ENCODE measurements around the gene OSBPL2.

OSBPL2 gene

GRCh38 chr20:62311832-62312661, 73.7 kb downstream of the OSBPL2 start:
- Histone ChIP-seq H3K9me3 (ENCODE audit: control insufficient read depth, low read length) (no peaks in the 10 kb centered on the region), H3K4me3 (ENCODE audit: insufficient read depth, low read depth, low read length) (no peak overlapping the region), H3K4me1 (ENCODE audit: control insufficient read depth, insufficient read depth, low read length) (no peaks in the 10 kb centered on the region), H3K27me3 (ENCODE audit: control insufficient read depth, insufficient read depth, low read length, poor library complexity, severe bottlenecking) (no peaks in the 10 kb centered on the region), H3K36me3 (ENCODE audit: control insufficient read depth, insufficient read depth, low read length) (peaks cover 28% of the 10 kb centered on the region), H3K27ac (ENCODE audit: insufficient read depth, low read depth, low read length, poor library complexity, severe bottlenecking) (no peak overlapping the region)
- 95% methylated on average over 60 of the region's 60 CpGs for WGBS, 2 experiments

DNA sequence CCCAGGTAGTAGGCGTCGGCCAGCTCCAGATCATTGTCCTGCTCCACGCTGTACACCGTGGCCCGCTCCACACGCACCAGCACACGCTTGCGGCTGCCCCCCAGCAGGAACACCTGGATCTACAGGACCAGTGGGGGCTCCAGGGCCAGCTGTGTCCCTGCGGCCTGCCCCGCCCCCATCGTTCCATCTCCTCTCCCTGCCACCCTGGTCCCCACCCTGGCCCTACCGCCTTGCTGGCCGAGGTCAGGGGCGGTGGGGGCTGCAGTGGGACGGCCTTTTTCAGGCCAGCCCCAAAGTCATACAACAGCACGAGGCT, 74.3 kb downstream of the OSBPL2 start:
- H3K36me3 ChIP-seq (ENCODE audit: control insufficient read depth, insufficient read depth, low read length): peaks cover 29% of the 10 kb centered on the region
- 94 to 97% methylated on average over 16 of the region's 16 CpGs for WGBS, 2 experiments

GRCh38 chr20:62313021-62313420, 74.7 kb downstream of the OSBPL2 start:
- Histone ChIP-seq H3K36me3 (ENCODE audit: control insufficient read depth, insufficient read depth, low read length) (peaks cover 29% of the 10 kb centered on the region), H3K9me3 (ENCODE audit: control insufficient read depth, low read length) (no peaks in the 10 kb centered on the region), H3K27ac (ENCODE audit: insufficient read depth, low read depth, low read length, poor library complexity, severe bottlenecking) (no peak overlapping the region), H3K27me3 (ENCODE audit: control insufficient read depth, insufficient read depth, low read length, poor library complexity, severe bottlenecking) (no peaks in the 10 kb centered on the region), H3K4me1 (ENCODE audit: control insufficient read depth, insufficient read depth, low read length) (no peaks in the 10 kb centered on the region), H3K4me3 (ENCODE audit: insufficient read depth, low read depth, low read length) (no peak overlapping the region)
- WGBS, 2 experiments: 97 to 99% methylated on average over 26 of the region's 26 CpGs

More for the DNA sequence above, 74.3 kb downstream of the OSBPL2 start:
- Histone ChIP-seq H3K4me1 (ENCODE audit: control insufficient read depth, insufficient read depth, low read length) (no peaks in the 10 kb centered on the region), H3K4me3 (ENCODE audit: insufficient read depth, low read depth, low read length) (no peak overlapping the region), H3K27me3 (ENCODE audit: control insufficient read depth, insufficient read depth, low read length, poor library complexity, severe bottlenecking) (no peaks in the 10 kb centered on the region), H3K9me3 (ENCODE audit: control insufficient read depth, low read length) (no peaks in the 10 kb centered on the region), H3K27ac (ENCODE audit: insufficient read depth, low read depth, low read length, poor library complexity, severe bottlenecking) (no peak overlapping the region)

GRCh38 chr20:62313460-62314338, 75.4 kb downstream of the OSBPL2 start:
- no peak overlapping the region for H3K4me3 ChIP-seq (ENCODE audit: insufficient read depth, low read depth, low read length)
- no peaks in the 10 kb centered on the region for H3K9me3 ChIP-seq (ENCODE audit: control insufficient read depth, low read length)
- no peaks in the 10 kb centered on the region for H3K27me3 ChIP-seq (ENCODE audit: control insufficient read depth, insufficient read depth, low read length, poor library complexity, severe bottlenecking)
- no peaks in the 10 kb centered on the region for H3K4me1 ChIP-seq (ENCODE audit: control insufficient read depth, insufficient read depth, low read length)
- no peak overlapping the region for H3K27ac ChIP-seq (ENCODE audit: insufficient read depth, low read depth, low read length, poor library complexity, severe bottlenecking)
- 95 to 96% methylated on average over 55 of the region's 55 CpGs for WGBS, 2 experiments
- H3K36me3 ChIP-seq (ENCODE audit: control insufficient read depth, insufficient read depth, low read length): peaks cover 27% of the 10 kb centered on the region

- H3K36me3 ChIP-seq (ENCODE audit: control insufficient read depth, insufficient read depth, low read length): peaks cover 28% of the 10 kb centered on the region
- no peaks in the 10 kb centered on the region for H3K9me3 ChIP-seq (ENCODE audit: control insufficient read depth, low read length)
- no peaks in the 10 kb centered on the region for H3K4me1 ChIP-seq (ENCODE audit: control insufficient read depth, insufficient read depth, low read length)
- H3K27me3 ChIP-seq (ENCODE audit: control insufficient read depth, insufficient read depth, low read length, poor library complexity, severe bottlenecking): no peaks in the 10 kb centered on the region
- no peak overlapping the region for H3K27ac ChIP-seq (ENCODE audit: insufficient read depth, low read depth, low read length, poor library complexity, severe bottlenecking)
- 94 to 96% methylated on average over 12 of the region's 12 CpGs for WGBS, 2 experiments
- H3K4me3 ChIP-seq (ENCODE audit: insufficient read depth, low read depth, low read length): no peak overlapping the region
Observed at GRCh38 chr20:62314339-62314638, 76.0 kb downstream of the OSBPL2 start.

GRCh38 chr20:62314711-62315302, 76.5 kb downstream of the OSBPL2 start:
- no peak overlapping the region for H3K27ac ChIP-seq (ENCODE audit: insufficient read depth, low read depth, low read length, poor library complexity, severe bottlenecking)
- peaks cover 28% of the 10 kb centered on the region for H3K36me3 ChIP-seq (ENCODE audit: control insufficient read depth, insufficient read depth, low read length)
- 96 to 97% methylated on average over 25 of the region's 25 CpGs for WGBS, 2 experiments
- H3K27me3 ChIP-seq (ENCODE audit: control insufficient read depth, insufficient read depth, low read length, poor library complexity, severe bottlenecking): no peaks in the 10 kb centered on the region
- H3K9me3 ChIP-seq (ENCODE audit: control insufficient read depth, low read length): no peaks in the 10 kb centered on the region
- H3K4me1 ChIP-seq (ENCODE audit: control insufficient read depth, insufficient read depth, low read length): no peaks in the 10 kb centered on the region
- no peak overlapping the region for H3K4me3 ChIP-seq (ENCODE audit: insufficient read depth, low read depth, low read length)

DNA sequence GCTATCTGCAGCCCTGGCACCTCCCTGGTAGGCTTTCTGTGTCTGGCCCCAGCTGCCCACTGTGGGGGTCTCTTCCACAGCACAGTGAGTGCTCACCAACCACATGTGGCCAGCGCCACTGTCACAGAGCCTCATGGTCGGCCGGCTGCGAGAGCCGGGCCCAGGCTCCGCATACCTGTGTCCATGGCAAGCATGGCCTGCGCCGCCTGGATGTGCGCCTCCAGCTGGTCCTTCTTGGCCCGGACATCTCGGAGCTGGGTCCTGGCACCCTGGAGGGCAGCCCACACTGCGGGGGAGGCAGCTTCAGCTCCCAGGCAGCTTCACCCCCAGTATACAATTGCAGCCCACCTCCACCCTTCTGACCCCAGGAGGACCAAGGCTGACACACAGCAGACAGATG, 77.5 kb downstream of the OSBPL2 start:
- H3K4me1 ChIP-seq (ENCODE audit: control insufficient read depth, insufficient read depth, low read length): no peaks in the 10 kb centered on the region
- H3K27me3 ChIP-seq (ENCODE audit: control insufficient read depth, insufficient read depth, low read length, poor library complexity, severe bottlenecking): no peaks in the 10 kb centered on the region
- H3K9me3 ChIP-seq (ENCODE audit: control insufficient read depth, low read length): no peaks in the 10 kb centered on the region
- no peak overlapping the region for H3K4me3 ChIP-seq (ENCODE audit: insufficient read depth, low read depth, low read length)
- no peak overlapping the region for H3K27ac ChIP-seq (ENCODE audit: insufficient read depth, low read depth, low read length, poor library complexity, severe bottlenecking)
- peaks cover 28% of the 10 kb centered on the region for H3K36me3 ChIP-seq (ENCODE audit: control insufficient read depth, insufficient read depth, low read length)
- 95% methylated on average over 12 of the region's 12 CpGs for WGBS, 2 experiments

- H3K27ac ChIP-seq (ENCODE audit: insufficient read depth, low read depth, low read length, poor library complexity, severe bottlenecking): no peak overlapping the region
- peaks cover 28% of the 10 kb centered on the region for H3K36me3 ChIP-seq (ENCODE audit: control insufficient read depth, insufficient read depth, low read length)
- no peaks in the 10 kb centered on the region for H3K27me3 ChIP-seq (ENCODE audit: control insufficient read depth, insufficient read depth, low read length, poor library complexity, severe bottlenecking)
- no peaks in the 10 kb centered on the region for H3K9me3 ChIP-seq (ENCODE audit: control insufficient read depth, low read length)
- WGBS, 2 experiments: 95% methylated on average over 40 of the region's 40 CpGs
- no peaks in the 10 kb centered on the region for H3K4me1 ChIP-seq (ENCODE audit: control insufficient read depth, insufficient read depth, low read length)
- H3K4me3 ChIP-seq (ENCODE audit: insufficient read depth, low read depth, low read length): no peak overlapping the region
Observed at GRCh38 chr20:62316331-62317166, 78.2 kb downstream of the OSBPL2 start.

- Histone ChIP-seq H3K4me3 (ENCODE audit: insufficient read depth, low read depth, low read length) (no peak overlapping the region), H3K27me3 (ENCODE audit: control insufficient read depth, insufficient read depth, low read length, poor library complexity, severe bottlenecking) (no peaks in the 10 kb centered on the region), H3K36me3 (ENCODE audit: control insufficient read depth, insufficient read depth, low read length) (peaks cover 30% of the 10 kb centered on the region), H3K4me1 (ENCODE audit: control insufficient read depth, insufficient read depth, low read length) (no peaks in the 10 kb centered on the region), H3K9me3 (ENCODE audit: control insufficient read depth, low read length) (no peaks in the 10 kb centered on the region), H3K27ac (ENCODE audit: insufficient read depth, low read depth, low read length, poor library complexity, severe bottlenecking) (no peak overlapping the region)
- 88 to 92% methylated on average over 18 of the region's 18 CpGs for WGBS, 2 experiments
Observed at GRCh38 chr20:62317167-62317655, 78.9 kb downstream of the OSBPL2 start.

Data from ectodermal cell (in vitro differentiated cells).